HT-29 (cell line): ENCODE data around the gene ING4. TPM values are rescaled to one million over a fixed set of nuclear protein-coding genes. Genes with fewer than 3 reads are reported as not detected.
A peak's percentile ranks its signal among the peaks of the same experiment; 100 is the strongest.
"Not testable (repeated sequence)": the region's sequence is repeated elsewhere in the genome, so short reads cannot be mapped to it uniquely, and the experiment has no call there.

Experiments
- DNase-seq: peaks from one replicate; pipeline ENCODE4 v3.0.0-alpha.2; 2015; ENCODE audit warnings: low spot score
- total RNA-seq: library from RNA; depleted of rRNA; stranded (reverse); fragments of >200 nt; shearing (Covaris generic); gene quantifications from 2 replicates; pipeline ENCODE4 v1.2.3, GENCODE V29; 2014; rRNA removed

ING4 gene
- total RNA-seq: 25.1 and 27.4 TPM in 2 replicates

- peak; percentile 99 for DNase-seq
Measured at GRCh38 chr12:6662906-6663742, at the start of gene ING4. Gene ING4 (minus strand): TSS chr12:6663119. CDS start chr12:6663101, 18 bp downstream.

- DNase-seq: no peak
Measured at GRCh38 chr12:6708960-6709394, 46.1 kb upstream of the ING4 start.

GRCh38 chr12:6708351-6708750, 45.4 kb upstream of the ING4 start:
- not testable (repeated sequence) for DNase-seq

- DNase-seq: no peak
Measured at GRCh38 chr12:6703631-6704030, 40.7 kb upstream of the ING4 start.

- no peak for DNase-seq
Measured at GRCh38 chr12:6701078-6701768, 38.3 kb upstream of the ING4 start.

- no peak for DNase-seq
Measured at GRCh38 chr12:6700646-6701051, 37.7 kb upstream of the ING4 start, which contains the start of gene PIANP. Gene PIANP (minus strand): TSS chr12:6700815. CDS start chr12:6698061, 2,754 bp downstream.

- no peak for DNase-seq
Measured at GRCh38 chr12:6699989-6700645, 37.2 kb upstream of the ING4 start.

GRCh38 chr12:6699259-6699988, 36.5 kb upstream of the ING4 start:
- no peak for DNase-seq

GRCh38 chr12:6698352-6699046, 35.6 kb upstream of the ING4 start:
- DNase-seq: no peak

- peak; percentile 78 for DNase-seq
Measured at GRCh38 chr12:6697584-6698351, 34.8 kb upstream of the ING4 start.

GRCh38 chr12:6696690-6697583, 34.0 kb upstream of the ING4 start:
- no peak for DNase-seq

- DNase-seq: no peak
Measured at GRCh38 chr12:6695313-6696045, 32.6 kb upstream of the ING4 start.

- no peak for DNase-seq
Measured at GRCh38 chr12:6694701-6695100, 31.8 kb upstream of the ING4 start.

- no peak for DNase-seq
Measured at GRCh38 chr12:6693832-6694355, 31.0 kb upstream of the ING4 start.

GRCh38 chr12:6692888-6693287, 30.0 kb upstream of the ING4 start:
- no peak for DNase-seq

- no peak for DNase-seq
Measured at GRCh38 chr12:6691473-6691872, 28.6 kb upstream of the ING4 start.

GRCh38 chr12:6688999-6689882, 26.3 kb upstream of the ING4 start, which contains the start of gene ZNF384:
Gene ZNF384 (minus strand): TSS chr12:6689375. CDS start chr12:6679520, 9,855 bp downstream.
- peak; percentile 98 for DNase-seq
